SK-N-SH treated with all-trans-retinoic acid at 6 μM for 48 hours (cell line): ENCODE results near the gene PWWP2B.

Experiments
- ATAC-seq: fragments of 200-7000 bp; cut with Tn5 transposase; 3 replicates; pipeline ENCODE4 v1.9.1; 2020; ENCODE audit warnings: mild to moderate bottlenecking, moderate library complexity
- ARNTL ChIP-seq: fragments of 450-650 bp; formaldehyde crosslinking; IDR thresholded peaks from 2 replicates; pipeline ENCODE4 v1.5.0; 2020; ENCODE audit warnings: low read depth, mild to moderate bottlenecking, moderate library complexity, borderline replicate concordance
- BACH2 ChIP-seq: fragments of 250-450 bp; sonication (Bioruptor Pico); IDR thresholded peaks from 2 replicates; pipeline ENCODE4 v1.9.0; 2021; ENCODE audit warnings: mild to moderate bottlenecking, borderline replicate concordance
- CREB5 ChIP-seq: fragments of 250-450 bp; sonication (Bioruptor Pico); IDR thresholded peaks from 2 replicates; pipeline ENCODE4 v1.5.1; 2020; ENCODE audit warnings: low read depth, mild to moderate bottlenecking, moderate library complexity
- CSDC2 ChIP-seq: fragments of 250-450 bp; sonication (Bioruptor Pico); IDR thresholded peaks from 2 replicates; pipeline ENCODE4 v1.5.0; 2020; ENCODE audit warnings: mild to moderate bottlenecking, moderate library complexity
- ESRRG ChIP-seq: fragments of 250-450 bp; sonication (Bioruptor Pico); IDR thresholded peaks from 2 replicates; pipeline ENCODE4 v1.6.1; 2021; ENCODE audit warnings: mild to moderate bottlenecking
- GLIS3 ChIP-seq: fragments of 250-450 bp; sonication (Bioruptor Pico); IDR thresholded peaks from 2 replicates; pipeline ENCODE4 v1.5.0; 2020; ENCODE audit warnings: mild to moderate bottlenecking, moderate library complexity
- ISL1 ChIP-seq: fragments of 250-450 bp; sonication (Bioruptor Pico); IDR thresholded peaks from 2 replicates; pipeline ENCODE4 v2.1.2; 2022; ENCODE audit warnings: mild to moderate bottlenecking, moderate library complexity
- PPARA ChIP-seq: fragments of 250-450 bp; sonication (Bioruptor Pico); IDR thresholded peaks from 2 replicates; pipeline ENCODE4 v1.5.0; 2020; ENCODE audit warnings: mild to moderate bottlenecking, borderline replicate concordance
- RARB ChIP-seq: fragments of 250-450 bp; sonication (Bioruptor Pico); IDR thresholded peaks from 2 replicates; pipeline ENCODE4 v1.8.0; 2021; ENCODE audit warnings: mild to moderate bottlenecking, moderate library complexity
- SNAI2 ChIP-seq: fragments of 250-450 bp; sonication (Bioruptor Pico); IDR thresholded peaks from 2 replicates; pipeline ENCODE4 v1.5.0; 2020; ENCODE audit warnings: mild to moderate bottlenecking, moderate library complexity
- TCF4 ChIP-seq: fragments of 250-450 bp; sonication (Bioruptor Pico); IDR thresholded peaks from 2 replicates; pipeline ENCODE4 v1.8.0; 2021; ENCODE audit warnings: mild to moderate bottlenecking, moderate library complexity, borderline replicate concordance
- ZC3H10 ChIP-seq: fragments of 250-450 bp; sonication (Bioruptor Pico); IDR thresholded peaks from 2 replicates; pipeline ENCODE4 v1.5.1; 2021; ENCODE audit warnings: mild to moderate bottlenecking, moderate library complexity
- ZFP3 ChIP-seq: fragments of 250-450 bp; sonication (Bioruptor Pico); IDR thresholded peaks from 2 replicates; pipeline ENCODE4 v1.5.0; 2020; ENCODE audit warnings: mild to moderate bottlenecking, moderate library complexity
- ZFP30 ChIP-seq: fragments of 450-650 bp; formaldehyde crosslinking; IDR thresholded peaks from 2 replicates; pipeline ENCODE4 v1.5.0; 2022; ENCODE audit warnings: mild to moderate bottlenecking, moderate library complexity
- ZNF565 ChIP-seq: fragments of 450-650 bp; formaldehyde crosslinking; conservative IDR thresholded peaks from 2 replicates; pipeline ENCODE4 v1.5.0; 2020; ENCODE audit warnings: low read depth, mild to moderate bottlenecking, moderate library complexity
- ZNF70 ChIP-seq: fragments of 450-650 bp; formaldehyde crosslinking; IDR thresholded peaks from 2 replicates; pipeline ENCODE4 v1.5.0; 2020; ENCODE audit warnings: mild to moderate bottlenecking, moderate library complexity
- ZNF8 ChIP-seq: fragments of 450-650 bp; formaldehyde crosslinking; IDR thresholded peaks from 2 replicates; pipeline ENCODE4 v1.5.0; 2020; ENCODE audit warnings: mild to moderate bottlenecking, moderate library complexity
- TF ChIP-seq, protein P1 (sequence below): fragments of 250-450 bp; sonication (Bioruptor Pico); IDR thresholded peaks from 2 replicates; pipeline ENCODE4 v1.5.1; 2021; ENCODE audit warnings: mild to moderate bottlenecking, moderate library complexity
- TF ChIP-seq, protein P2 (sequence below): fragments of 250-450 bp; sonication (Bioruptor Pico); IDR thresholded peaks from 2 replicates; pipeline ENCODE4 v1.8.0; 2020; ENCODE audit warnings: mild to moderate bottlenecking, moderate library complexity, borderline replicate concordance
- TF ChIP-seq, protein P3 (sequence below): fragments of 250-450 bp; sonication (Bioruptor Pico); IDR thresholded peaks from 2 replicates; pipeline ENCODE4 v1.5.0; 2020; ENCODE audit warnings: mild to moderate bottlenecking, moderate library complexity

Gene PWWP2B

DNA sequence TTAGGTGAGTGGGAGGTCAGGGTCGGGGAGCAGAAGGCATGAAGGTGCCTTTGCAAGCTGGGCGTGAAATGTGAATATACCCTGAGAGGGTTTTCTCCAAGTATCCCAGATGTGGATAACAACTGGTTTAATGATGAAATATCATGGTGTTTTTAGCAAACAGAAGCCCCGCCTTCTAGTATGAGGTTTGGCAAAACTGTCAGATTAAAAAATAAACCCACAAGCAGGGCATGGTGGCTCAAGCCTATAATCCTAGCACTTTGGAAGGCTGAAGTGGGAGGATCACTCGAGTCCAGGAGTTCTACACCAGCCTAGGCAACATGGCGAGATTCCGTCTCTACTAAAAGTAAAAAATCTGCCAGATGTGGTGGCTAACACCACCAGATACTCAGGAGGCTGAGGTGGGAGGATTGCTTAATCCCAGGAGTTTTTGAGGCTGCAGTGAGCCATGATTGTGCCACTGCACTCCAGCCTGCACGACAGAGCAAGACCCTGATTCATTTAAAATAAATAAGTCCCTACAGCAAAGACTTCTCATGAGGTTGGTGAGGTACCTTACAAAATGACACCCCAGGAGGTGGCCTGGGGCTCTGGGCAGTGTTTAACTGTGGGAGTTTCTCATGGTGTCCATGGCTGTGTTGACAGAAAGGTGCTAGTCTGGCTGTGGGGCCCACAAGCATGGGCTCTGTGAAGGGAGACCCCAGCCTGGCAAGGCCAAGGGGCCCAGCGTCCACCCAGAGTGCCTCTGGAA is 6.7 kb upstream of the PWWP2B start (continued):
- TF ChIP-seq, protein P1, sequence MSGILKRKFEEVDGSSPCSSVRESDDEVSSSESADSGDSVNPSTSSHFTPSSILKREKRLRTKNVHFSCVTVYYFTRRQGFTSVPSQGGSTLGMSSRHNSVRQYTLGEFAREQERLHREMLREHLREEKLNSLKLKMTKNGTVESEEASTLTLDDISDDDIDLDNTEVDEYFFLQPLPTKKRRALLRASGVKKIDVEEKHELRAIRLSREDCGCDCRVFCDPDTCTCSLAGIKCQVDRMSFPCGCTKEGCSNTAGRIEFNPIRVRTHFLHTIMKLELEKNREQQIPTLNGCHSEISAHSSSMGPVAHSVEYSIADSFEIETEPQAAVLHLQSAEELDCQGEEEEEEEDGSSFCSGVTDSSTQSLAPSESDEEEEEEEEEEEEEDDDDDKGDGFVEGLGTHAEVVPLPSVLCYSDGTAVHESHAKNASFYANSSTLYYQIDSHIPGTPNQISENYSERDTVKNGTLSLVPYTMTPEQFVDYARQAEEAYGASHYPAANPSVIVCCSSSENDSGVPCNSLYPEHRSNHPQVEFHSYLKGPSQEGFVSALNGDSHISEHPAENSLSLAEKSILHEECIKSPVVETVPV (CRISPR knock-in tag), result no peak
- TF ChIP-seq GLIS3 (CRISPR knock-in tag) (no peak), ZNF8 (no peak), ZFP3 (no peak)

GRCh38 chr10:132390921-132391675 is 5.9 kb upstream of the PWWP2B start:
- TF ChIP-seq PPARA (CRISPR knock-in tag), result no peak
- no peak for TF ChIP-seq CSDC2 (CRISPR knock-in tag)
- TF ChIP-seq TCF4 (CRISPR knock-in tag), result no peak
- TF ChIP-seq ZNF565, result no peak
- no peak for TF ChIP-seq ZNF8
- TF ChIP-seq RARB (CRISPR knock-in tag), result no peak
- TF ChIP-seq ARNTL (CRISPR knock-in tag), result no peak
- TF ChIP-seq ZC3H10 (CRISPR knock-in tag), result no peak
- no peak for TF ChIP-seq GLIS3 (CRISPR knock-in tag)
- TF ChIP-seq ZFP30, result no peak
- no peak for TF ChIP-seq ZNF70 (CRISPR knock-in tag)
- no peak for TF ChIP-seq BACH2 (CRISPR knock-in tag)
- TF ChIP-seq CREB5, result no peak
- TF ChIP-seq SNAI2, result no peak
- no peak for ATAC-seq

GRCh38 chr10:132391676-132392020 is 5.4 kb upstream of the PWWP2B start:
- no peak for TF ChIP-seq CREB5
- TF ChIP-seq, protein P2, sequence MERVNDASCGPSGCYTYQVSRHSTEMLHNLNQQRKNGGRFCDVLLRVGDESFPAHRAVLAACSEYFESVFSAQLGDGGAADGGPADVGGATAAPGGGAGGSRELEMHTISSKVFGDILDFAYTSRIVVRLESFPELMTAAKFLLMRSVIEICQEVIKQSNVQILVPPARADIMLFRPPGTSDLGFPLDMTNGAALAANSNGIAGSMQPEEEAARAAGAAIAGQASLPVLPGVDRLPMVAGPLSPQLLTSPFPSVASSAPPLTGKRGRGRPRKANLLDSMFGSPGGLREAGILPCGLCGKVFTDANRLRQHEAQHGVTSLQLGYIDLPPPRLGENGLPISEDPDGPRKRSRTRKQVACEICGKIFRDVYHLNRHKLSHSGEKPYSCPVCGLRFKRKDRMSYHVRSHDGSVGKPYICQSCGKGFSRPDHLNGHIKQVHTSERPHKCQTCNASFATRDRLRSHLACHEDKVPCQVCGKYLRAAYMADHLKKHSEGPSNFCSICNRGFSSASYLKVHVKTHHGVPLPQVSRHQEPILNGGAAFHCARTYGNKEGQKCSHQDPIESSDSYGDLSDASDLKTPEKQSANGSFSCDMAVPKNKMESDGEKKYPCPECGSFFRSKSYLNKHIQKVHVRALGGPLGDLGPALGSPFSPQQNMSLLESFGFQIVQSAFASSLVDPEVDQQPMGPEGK (CRISPR knock-in tag), result no peak
- TF ChIP-seq RARB (CRISPR knock-in tag), result no peak
- no peak for TF ChIP-seq ESRRG (CRISPR knock-in tag)
- TF ChIP-seq ZFP3, result no peak
- TF ChIP-seq ISL1, result no peak
- no peak for TF ChIP-seq PPARA (CRISPR knock-in tag)
- no peak for TF ChIP-seq ZFP30
- TF ChIP-seq, protein P3, sequence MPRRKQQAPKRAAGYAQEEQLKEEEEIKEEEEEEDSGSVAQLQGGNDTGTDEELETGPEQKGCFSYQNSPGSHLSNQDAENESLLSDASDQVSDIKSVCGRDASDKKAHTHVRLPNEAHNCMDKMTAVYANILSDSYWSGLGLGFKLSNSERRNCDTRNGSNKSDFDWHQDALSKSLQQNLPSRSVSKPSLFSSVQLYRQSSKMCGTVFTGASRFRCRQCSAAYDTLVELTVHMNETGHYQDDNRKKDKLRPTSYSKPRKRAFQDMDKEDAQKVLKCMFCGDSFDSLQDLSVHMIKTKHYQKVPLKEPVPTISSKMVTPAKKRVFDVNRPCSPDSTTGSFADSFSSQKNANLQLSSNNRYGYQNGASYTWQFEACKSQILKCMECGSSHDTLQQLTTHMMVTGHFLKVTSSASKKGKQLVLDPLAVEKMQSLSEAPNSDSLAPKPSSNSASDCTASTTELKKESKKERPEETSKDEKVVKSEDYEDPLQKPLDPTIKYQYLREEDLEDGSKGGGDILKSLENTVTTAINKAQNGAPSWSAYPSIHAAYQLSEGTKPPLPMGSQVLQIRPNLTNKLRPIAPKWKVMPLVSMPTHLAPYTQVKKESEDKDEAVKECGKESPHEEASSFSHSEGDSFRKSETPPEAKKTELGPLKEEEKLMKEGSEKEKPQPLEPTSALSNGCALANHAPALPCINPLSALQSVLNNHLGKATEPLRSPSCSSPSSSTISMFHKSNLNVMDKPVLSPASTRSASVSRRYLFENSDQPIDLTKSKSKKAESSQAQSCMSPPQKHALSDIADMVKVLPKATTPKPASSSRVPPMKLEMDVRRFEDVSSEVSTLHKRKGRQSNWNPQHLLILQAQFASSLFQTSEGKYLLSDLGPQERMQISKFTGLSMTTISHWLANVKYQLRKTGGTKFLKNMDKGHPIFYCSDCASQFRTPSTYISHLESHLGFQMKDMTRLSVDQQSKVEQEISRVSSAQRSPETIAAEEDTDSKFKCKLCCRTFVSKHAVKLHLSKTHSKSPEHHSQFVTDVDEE (CRISPR knock-in tag), result no peak
- ATAC-seq, result no peak
